ENCODE results near the gene IGFLR1.

IGFLR1 gene

DNA sequence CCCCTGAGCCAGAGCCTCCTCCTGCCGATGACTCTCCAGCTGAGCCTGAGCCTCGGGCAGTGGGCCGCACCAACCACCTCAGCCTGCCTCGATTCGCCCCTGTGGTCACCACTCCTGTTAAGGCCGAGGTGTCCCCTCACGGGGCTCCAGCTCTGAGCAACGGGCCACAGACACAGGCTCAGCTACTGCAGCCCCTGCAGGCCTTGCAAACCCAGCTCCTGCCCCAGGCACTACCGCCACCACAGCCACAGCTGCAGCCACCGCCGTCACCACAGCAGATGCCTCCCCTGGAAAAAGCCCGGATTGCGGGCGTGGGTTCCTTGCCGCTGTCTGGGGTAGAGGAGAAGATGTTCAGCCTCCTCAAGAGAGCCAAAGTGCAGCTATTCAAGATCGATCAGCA is 20.9 kb downstream of the IGFLR1 start:
- Histone ChIP-seq H3K27me3 (ENCODE audit: control insufficient read depth, insufficient read depth, low read length, poor library complexity, severe bottlenecking) (no peaks in the 10 kb centered on the region), H3K4me3 (ENCODE audit: insufficient read depth, low read depth, low read length) (no peak overlapping the region), H3K4me1 (ENCODE audit: control insufficient read depth, insufficient read depth, low read length) (peaks cover 7% of the 10 kb centered on the region), H3K27ac (ENCODE audit: insufficient read depth, low read depth, low read length, poor library complexity, severe bottlenecking) (no peak overlapping the region), H3K36me3 (ENCODE audit: control insufficient read depth, insufficient read depth, low read length) (peaks cover 44% of the 10 kb centered on the region), H3K9me3 (ENCODE audit: control insufficient read depth, low read length) (no peaks in the 10 kb centered on the region)
- 97 to 98% methylated on average over 16 of the region's 16 CpGs for WGBS, 2 experiments

DNA sequence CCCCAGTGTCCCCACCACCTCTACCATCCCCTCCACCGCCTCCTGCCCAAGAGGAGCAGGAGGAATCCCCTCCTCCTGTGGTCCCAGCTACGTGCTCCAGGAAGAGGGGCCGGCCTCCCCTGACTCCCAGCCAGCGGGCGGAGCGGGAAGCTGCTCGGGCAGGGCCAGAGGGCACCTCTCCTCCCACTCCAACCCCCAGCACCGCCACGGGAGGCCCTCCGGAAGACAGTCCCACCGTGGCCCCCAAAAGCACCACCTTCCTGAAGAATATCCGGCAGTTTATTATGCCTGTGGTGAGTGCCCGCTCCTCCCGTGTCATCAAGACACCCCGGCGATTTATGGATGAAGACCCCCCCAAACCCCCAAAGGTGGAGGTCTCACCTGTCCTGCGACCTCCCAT is 21.6 kb downstream of the IGFLR1 start:
- Histone ChIP-seq H3K4me1 (ENCODE audit: control insufficient read depth, insufficient read depth, low read length) (peaks cover 12% of the 10 kb centered on the region), H3K36me3 (ENCODE audit: control insufficient read depth, insufficient read depth, low read length) (peaks cover 40% of the 10 kb centered on the region), H3K4me3 (ENCODE audit: insufficient read depth, low read depth, low read length) (no peak overlapping the region), H3K9me3 (ENCODE audit: control insufficient read depth, low read length) (no peaks in the 10 kb centered on the region), H3K27me3 (ENCODE audit: control insufficient read depth, insufficient read depth, low read length, poor library complexity, severe bottlenecking) (peaks cover 4% of the 10 kb centered on the region), H3K27ac (ENCODE audit: insufficient read depth, low read depth, low read length, poor library complexity, severe bottlenecking) (no peak overlapping the region)
- 93 to 95% methylated on average over 17 of the region's 17 CpGs for WGBS, 2 experiments

DNA sequence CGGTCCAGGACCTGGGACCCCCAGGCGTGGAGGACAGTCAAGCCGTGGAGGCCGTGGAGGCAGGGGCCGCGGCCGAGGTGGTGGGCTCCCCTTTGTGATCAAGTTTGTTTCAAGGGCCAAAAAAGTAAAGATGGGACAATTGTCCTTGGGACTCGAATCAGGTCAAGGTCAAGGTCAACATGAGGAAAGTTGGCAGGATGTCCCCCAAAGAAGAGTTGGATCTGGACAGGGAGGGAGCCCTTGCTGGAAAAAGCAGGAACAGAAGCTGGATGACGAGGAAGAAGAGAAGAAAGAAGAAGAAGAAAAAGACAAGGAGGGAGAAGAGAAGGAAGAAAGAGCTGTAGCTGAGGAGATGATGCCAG is 22.1 kb downstream of the IGFLR1 start:
- Histone ChIP-seq H3K4me1 (ENCODE audit: control insufficient read depth, insufficient read depth, low read length) (peaks cover 17% of the 10 kb centered on the region), H3K27me3 (ENCODE audit: control insufficient read depth, insufficient read depth, low read length, poor library complexity, severe bottlenecking) (peaks cover 9% of the 10 kb centered on the region), H3K4me3 (ENCODE audit: insufficient read depth, low read depth, low read length) (no peak overlapping the region), H3K36me3 (ENCODE audit: control insufficient read depth, insufficient read depth, low read length) (peaks cover 35% of the 10 kb centered on the region), H3K9me3 (ENCODE audit: control insufficient read depth, low read length) (no peaks in the 10 kb centered on the region), H3K27ac (ENCODE audit: insufficient read depth, low read depth, low read length, poor library complexity, severe bottlenecking) (no peak overlapping the region)
- 94 to 98% methylated on average over 9 of the region's 9 CpGs for WGBS, 2 experiments

DNA sequence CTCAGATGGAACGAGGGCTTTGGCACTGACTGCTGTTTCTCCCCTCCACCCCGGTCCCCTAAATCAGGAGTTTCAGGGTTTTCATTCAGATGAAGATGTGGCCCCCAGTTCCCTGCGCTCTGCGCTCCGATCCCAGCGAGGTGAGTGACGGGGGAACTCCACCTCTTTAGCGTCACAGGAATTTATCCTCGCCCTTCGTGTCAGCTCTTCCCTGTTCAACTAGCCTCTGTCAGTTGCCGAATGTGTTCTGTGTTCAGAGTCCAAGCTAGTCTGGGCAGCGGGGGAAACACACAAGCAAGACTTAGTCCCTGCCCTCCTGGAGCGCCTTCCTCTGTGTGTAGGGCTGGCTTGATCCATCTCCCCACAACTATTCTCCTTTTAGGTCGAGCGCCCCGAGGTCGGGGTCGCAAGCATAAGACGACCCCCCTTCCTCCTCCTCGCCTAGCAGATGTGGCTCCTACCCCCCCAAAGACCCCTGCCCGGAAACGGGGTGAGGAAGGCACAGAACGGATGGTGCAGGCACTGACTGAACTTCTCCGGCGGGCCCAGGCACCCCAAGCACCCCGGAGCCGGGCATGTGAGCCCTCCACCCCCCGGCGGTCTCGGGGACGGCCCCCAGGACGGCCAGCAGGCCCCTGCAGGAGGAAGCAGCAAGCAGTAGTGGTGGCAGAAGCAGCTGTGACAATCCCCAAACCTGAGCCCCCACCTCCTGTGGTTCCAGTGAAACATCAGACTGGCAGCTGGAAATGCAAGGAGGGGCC is 22.7 kb downstream of the IGFLR1 start:
- Histone ChIP-seq H3K27ac (ENCODE audit: insufficient read depth, low read depth, low read length, poor library complexity, severe bottlenecking) (no peak overlapping the region), H3K4me1 (ENCODE audit: control insufficient read depth, insufficient read depth, low read length) (peaks cover 22% of the 10 kb centered on the region), H3K27me3 (ENCODE audit: control insufficient read depth, insufficient read depth, low read length, poor library complexity, severe bottlenecking) (peaks cover 15% of the 10 kb centered on the region), H3K36me3 (ENCODE audit: control insufficient read depth, insufficient read depth, low read length) (peaks cover 30% of the 10 kb centered on the region), H3K9me3 (ENCODE audit: control insufficient read depth, low read length) (no peaks in the 10 kb centered on the region), H3K4me3 (ENCODE audit: insufficient read depth, low read depth, low read length) (peak overlapping the region; percentile 70)
- 93 to 94% methylated on average over 32 of the region's 32 CpGs for WGBS, 2 experiments

DNA sequence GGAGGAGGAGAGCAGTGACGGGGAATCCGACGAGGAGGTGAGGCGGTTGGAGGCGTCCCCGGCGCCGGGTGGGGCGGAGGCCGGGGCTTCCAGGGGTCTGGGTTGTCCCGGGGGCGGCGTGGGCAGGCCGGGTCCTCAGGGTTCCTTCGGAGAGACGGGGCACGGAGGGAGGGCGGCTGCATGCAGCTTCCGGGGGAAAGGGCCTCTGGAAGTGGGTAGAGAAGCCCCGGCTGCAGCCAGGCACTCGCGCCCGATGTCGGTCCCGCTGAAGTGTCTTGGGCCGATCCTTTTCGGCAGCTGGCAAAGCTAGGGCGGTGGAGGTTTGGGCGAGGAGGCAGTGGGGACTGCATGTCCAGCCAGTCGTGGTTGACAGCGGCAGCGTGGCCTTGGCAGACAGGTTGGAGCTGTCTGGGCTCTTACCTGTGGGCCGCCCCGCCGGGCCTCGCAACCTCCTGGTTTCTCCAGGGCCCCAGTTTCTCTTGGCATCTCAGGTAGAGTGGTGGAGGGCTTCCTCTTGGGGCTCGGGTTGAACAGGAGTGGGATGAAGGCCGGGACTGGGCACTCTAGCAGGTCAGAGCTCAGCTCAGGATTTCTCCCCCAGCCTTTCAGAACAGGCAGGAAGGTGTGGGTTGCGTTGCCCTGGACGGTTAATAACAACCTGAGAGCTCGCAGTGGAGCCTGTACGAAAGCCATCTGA is 23.8 kb downstream of the IGFLR1 start:
- H3K36me3 ChIP-seq (ENCODE audit: control insufficient read depth, insufficient read depth, low read length) = peaks cover 20% of the 10 kb centered on the region
- no peak overlapping the region for H3K27ac ChIP-seq (ENCODE audit: insufficient read depth, low read depth, low read length, poor library complexity, severe bottlenecking)
- peaks cover 23% of the 10 kb centered on the region for H3K27me3 ChIP-seq (ENCODE audit: control insufficient read depth, insufficient read depth, low read length, poor library complexity, severe bottlenecking)
- H3K4me3 ChIP-seq (ENCODE audit: insufficient read depth, low read depth, low read length) = peak overlapping the region; percentile 70
- H3K9me3 ChIP-seq (ENCODE audit: control insufficient read depth, low read length) = no peaks in the 10 kb centered on the region
- H3K4me1 ChIP-seq (ENCODE audit: control insufficient read depth, insufficient read depth, low read length) = peaks cover 27% of the 10 kb centered on the region
- 4% methylated on average over 42 of the region's 42 CpGs for WGBS, 2 experiments

DNA sequence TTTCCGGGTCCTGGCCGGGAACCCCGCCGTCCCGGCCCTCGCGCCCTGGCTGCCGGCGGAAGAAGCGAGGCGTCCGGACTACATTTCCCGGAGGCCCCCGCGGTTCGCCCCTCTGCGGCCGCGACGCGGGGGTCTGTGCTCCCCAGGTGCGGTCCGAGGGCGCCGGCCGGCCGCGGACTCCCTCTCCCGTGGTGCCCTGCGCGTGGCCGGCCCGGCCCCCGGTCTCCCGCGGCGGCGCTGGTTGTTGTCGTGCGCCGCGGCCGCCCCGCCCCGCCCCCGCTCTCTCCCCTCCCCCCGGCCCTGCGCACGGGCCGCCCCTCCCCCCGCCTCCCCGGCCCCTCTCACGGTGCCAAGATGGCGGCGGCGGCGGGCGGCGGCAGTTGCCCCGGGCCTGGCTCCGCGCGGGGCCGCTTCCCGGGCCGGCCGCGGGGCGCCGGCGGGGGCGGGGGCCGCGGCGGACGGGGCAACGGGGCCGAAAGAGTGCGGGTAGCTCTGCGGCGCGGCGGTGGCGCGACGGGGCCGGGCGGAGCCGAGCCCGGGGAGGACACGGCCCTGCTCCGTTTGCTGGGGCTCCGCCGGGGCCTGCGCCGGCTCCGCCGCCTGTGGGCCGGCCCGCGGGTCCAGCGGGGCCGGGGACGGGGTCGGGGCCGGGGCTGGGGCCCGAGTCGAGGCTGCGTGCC is 24.4 kb downstream of the IGFLR1 start, which contains the start of gene KMT2B:
Gene KMT2B (plus strand): TSS at position 339 of the 680 bp plus-strand sequence. CDS start 16 bp downstream, at position 355.
- Histone ChIP-seq H3K36me3 (ENCODE audit: control insufficient read depth, insufficient read depth, low read length) (peaks cover 13% of the 10 kb centered on the region), H3K4me3 (ENCODE audit: insufficient read depth, low read depth, low read length) (peak within 1 kb of the TSS; percentile 70), H3K9me3 (ENCODE audit: control insufficient read depth, low read length) (no peaks in the 10 kb centered on the region), H3K27ac (ENCODE audit: insufficient read depth, low read depth, low read length, poor library complexity, severe bottlenecking) (peak within 1 kb of the TSS; percentile 87), H3K4me1 (ENCODE audit: control insufficient read depth, insufficient read depth, low read length) (peaks cover 27% of the 10 kb centered on the region), H3K27me3 (ENCODE audit: control insufficient read depth, insufficient read depth, low read length, poor library complexity, severe bottlenecking) (peaks cover 29% of the 10 kb centered on the region)
- WGBS, 2 experiments = 0% methylated on average over 99 to 107 of the region's 109 CpGs

DNA sequence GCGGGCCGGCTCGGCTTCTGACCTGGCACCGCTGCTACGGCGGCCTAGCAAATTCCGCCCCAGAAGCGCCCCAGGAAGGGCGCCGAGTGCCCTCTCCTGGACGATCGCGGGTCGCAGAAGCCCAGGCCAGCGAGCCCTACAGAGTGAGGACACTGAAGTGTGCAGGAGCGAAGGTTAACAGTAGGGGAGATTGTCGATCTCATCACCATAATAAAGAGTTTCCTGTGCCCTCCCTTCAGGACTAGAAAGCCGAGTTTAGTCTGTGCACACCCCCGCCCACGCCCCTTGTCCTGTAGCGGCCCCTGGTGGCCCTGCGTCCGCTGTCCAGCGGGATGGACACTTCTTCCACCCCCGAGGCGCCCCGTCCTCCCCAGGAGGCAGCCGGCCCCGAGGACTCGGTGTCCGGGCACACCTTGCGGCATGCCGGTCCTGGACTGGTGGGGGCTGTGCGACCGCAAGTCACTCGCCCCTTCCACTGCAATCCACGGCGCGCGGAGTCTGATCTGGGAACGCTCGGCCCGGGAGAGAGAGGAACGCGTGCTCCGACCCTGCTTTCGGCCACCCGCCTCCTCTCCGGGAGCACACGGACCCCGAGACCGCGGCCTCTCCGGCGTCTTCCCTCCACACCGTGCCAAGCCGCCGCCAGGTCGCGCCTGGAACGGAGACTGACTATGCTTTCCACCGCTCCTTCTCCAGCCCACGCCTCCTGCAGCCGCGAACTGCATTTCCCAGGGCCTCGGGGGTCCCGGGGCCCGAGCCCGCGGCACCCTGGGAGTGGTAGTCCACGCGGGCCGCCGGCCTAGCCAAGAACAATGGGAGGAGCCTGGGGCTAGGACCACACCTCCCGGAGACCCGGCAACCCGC is 25.2 kb downstream of the IGFLR1 start:
- Histone ChIP-seq H3K27ac (ENCODE audit: insufficient read depth, low read depth, low read length, poor library complexity, severe bottlenecking) (peak overlapping the region; percentile 87), H3K9me3 (ENCODE audit: control insufficient read depth, low read length) (no peaks in the 10 kb centered on the region), H3K27me3 (ENCODE audit: control insufficient read depth, insufficient read depth, low read length, poor library complexity, severe bottlenecking) (peaks cover 29% of the 10 kb centered on the region), H3K4me3 (ENCODE audit: insufficient read depth, low read depth, low read length) (peak overlapping the region; percentile 66), H3K4me1 (ENCODE audit: control insufficient read depth, insufficient read depth, low read length) (peaks cover 27% of the 10 kb centered on the region), H3K36me3 (ENCODE audit: control insufficient read depth, insufficient read depth, low read length) (peaks cover 6% of the 10 kb centered on the region)
- 0% methylated on average over 77 of the region's 77 CpGs for WGBS, 2 experiments

DNA sequence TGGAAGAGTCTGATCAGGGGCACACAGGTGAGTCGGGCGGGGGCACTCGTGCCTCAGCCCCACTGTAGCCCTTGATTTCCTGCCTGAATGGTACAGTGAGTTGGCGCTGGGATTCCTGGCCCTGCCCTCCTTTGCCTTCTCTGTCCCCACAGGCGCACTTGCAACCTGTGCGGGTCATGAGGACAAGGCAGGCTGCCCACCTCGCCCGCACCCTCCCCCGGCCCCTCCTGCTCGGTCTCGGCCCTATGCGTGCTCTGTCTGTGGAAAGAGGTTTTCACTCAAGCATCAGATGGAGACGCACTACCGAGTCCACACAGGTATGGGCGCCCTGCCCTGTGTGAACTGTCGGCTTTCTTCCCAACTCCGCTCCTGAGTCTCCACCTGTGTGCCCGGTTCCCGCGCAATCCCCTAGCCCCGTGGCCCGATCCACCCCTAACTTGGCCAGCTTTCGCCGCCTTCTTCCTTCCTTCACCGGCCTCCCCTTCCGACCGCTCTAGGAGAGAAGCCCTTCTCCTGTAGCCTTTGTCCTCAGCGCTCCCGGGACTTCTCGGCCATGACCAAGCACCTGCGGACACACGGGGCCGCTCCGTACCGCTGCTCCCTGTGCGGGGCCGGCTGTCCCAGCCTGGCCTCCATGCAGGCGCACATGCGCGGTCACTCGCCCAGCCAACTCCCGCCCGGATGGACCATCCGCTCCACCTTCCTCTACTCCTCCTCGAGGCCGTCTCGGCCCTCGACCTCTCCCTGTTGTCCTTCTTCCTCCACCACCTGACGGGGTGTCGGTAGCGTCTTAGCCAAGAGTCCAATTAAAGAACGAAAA is 26.1 kb downstream of the IGFLR1 start:
- peaks cover 29% of the 10 kb centered on the region for H3K27me3 ChIP-seq (ENCODE audit: control insufficient read depth, insufficient read depth, low read length, poor library complexity, severe bottlenecking)
- H3K4me1 ChIP-seq (ENCODE audit: control insufficient read depth, insufficient read depth, low read length) = peaks cover 27% of the 10 kb centered on the region
- peaks cover 6% of the 10 kb centered on the region for H3K36me3 ChIP-seq (ENCODE audit: control insufficient read depth, insufficient read depth, low read length)
- H3K27ac ChIP-seq (ENCODE audit: insufficient read depth, low read depth, low read length, poor library complexity, severe bottlenecking) = peak overlapping the region; percentile 87
- H3K9me3 ChIP-seq (ENCODE audit: control insufficient read depth, low read length) = no peaks in the 10 kb centered on the region
- 5% methylated on average over 52 of the region's 52 CpGs for WGBS, 2 experiments
- H3K4me3 ChIP-seq (ENCODE audit: insufficient read depth, low read depth, low read length) = peak overlapping the region; percentile 66

DNA sequence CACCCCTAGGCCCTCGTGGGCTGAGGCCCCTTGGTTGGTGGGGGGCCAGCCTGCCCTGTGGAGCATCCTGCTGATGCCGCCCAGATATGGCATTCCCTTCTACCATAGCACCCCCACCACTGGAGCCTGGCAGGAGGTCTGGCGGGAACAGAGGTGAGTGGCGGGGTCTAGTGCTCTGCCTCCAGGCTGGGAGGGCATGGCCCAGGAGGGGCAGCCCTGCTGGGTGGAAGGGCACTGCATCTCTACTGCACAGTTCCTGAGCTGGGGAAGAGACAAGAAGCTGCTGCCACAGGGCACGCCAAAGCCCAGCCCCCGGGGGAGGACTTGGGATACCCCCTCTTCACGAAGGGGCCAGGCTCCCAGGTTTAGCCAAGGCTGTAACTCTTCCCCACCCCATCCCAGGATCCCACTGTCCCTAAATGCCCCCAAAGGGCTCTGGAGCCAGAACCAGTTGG is 26.9 kb downstream of the IGFLR1 start:
- no peaks in the 10 kb centered on the region for H3K9me3 ChIP-seq (ENCODE audit: control insufficient read depth, low read length)
- 77 to 80% methylated on average over 7 of the region's 7 CpGs for WGBS, 2 experiments
- H3K27me3 ChIP-seq (ENCODE audit: control insufficient read depth, insufficient read depth, low read length, poor library complexity, severe bottlenecking) = peaks cover 29% of the 10 kb centered on the region
- peaks cover 6% of the 10 kb centered on the region for H3K36me3 ChIP-seq (ENCODE audit: control insufficient read depth, insufficient read depth, low read length)
- H3K4me3 ChIP-seq (ENCODE audit: insufficient read depth, low read depth, low read length) = peak overlapping the region; percentile 66
- no peak overlapping the region for H3K27ac ChIP-seq (ENCODE audit: insufficient read depth, low read depth, low read length, poor library complexity, severe bottlenecking)
- H3K4me1 ChIP-seq (ENCODE audit: control insufficient read depth, insufficient read depth, low read length) = peaks cover 27% of the 10 kb centered on the region
